CD14-positive monocyte (primary cell): ENCODE data around the gene SUPT20HL2. TPM values are rescaled to one million over a fixed set of nuclear protein-coding genes. Genes with fewer than 3 reads are reported as not detected.
"Not testable (repeated sequence)": the region's sequence is repeated elsewhere in the genome, so short reads cannot be mapped to it uniquely, and the experiment has no call there.

Experiments
- DNase-seq, 3 donors: peaks; one replicate each; pipeline ENCODE4 v3.0.0-alpha.2; 2011 to 2022
- H2AFZ ChIP-seq: 2 replicates; pipeline ENCODE4 v1.6.0; 2012; ENCODE audit warnings: mild to moderate bottlenecking, low read depth, low read length, inconsistent platforms; ENCODE audit not compliant: insufficient read depth, poor library complexity, severe bottlenecking
- H3K27ac ChIP-seq, 2 donors: 1 replicate in 1 of 2; 2 replicates in 1 of 2; pipeline ENCODE4 v1.5.1; 2012 to 2013; ENCODE audit warnings: low read length in 2 of 2, control low read depth in 1 of 2, inconsistent platforms in 1 of 2, low read depth in 1 of 2, mild to moderate bottlenecking in 1 of 2
- H3K27me3 ChIP-seq, 2 donors: one replicate each; pipeline versions ENCODE4 v1.6.0 to v1.6.1; 2011 to 2013; ENCODE audit warnings: low read length in 2 of 2; ENCODE audit not compliant: control insufficient read depth in 2 of 2, insufficient read depth in 2 of 2
- H3K36me3 ChIP-seq, 2 donors: replicated peaks in 1 of 2; 1 replicate in 1 of 2; 2 replicates in 1 of 2; pipeline versions ENCODE4 v1.5.1 to v1.6.1; 2012 to 2013; ENCODE audit warnings: low read length in 2 of 2, control low read depth in 1 of 2, inconsistent platforms in 1 of 2, mild to moderate bottlenecking in 1 of 2; ENCODE audit not compliant: insufficient read depth in 2 of 2, control insufficient read depth in 1 of 2
- H3K4me1 ChIP-seq, 2 donors: 1 replicate in 1 of 2; 2 replicates in 1 of 2; pipeline versions ENCODE4 v1.5.1 to v1.6.1; 2012 to 2013; ENCODE audit warnings: low read length in 2 of 2, control low read depth in 1 of 2, inconsistent platforms in 1 of 2, mild to moderate bottlenecking in 1 of 2, moderate library complexity in 1 of 2; ENCODE audit not compliant: insufficient read depth in 2 of 2, control insufficient read depth in 1 of 2
- H3K4me2 ChIP-seq: replicated peaks from 2 replicates; pipeline ENCODE3; 2012; ENCODE audit warnings: low read length, moderate library complexity, mild to moderate bottlenecking; ENCODE audit not compliant: poor library complexity, severe bottlenecking; ENCODE audit errors: extremely low read depth
- H3K4me3 ChIP-seq, 3 experiments: fragments of 200-600 bp in 1 of 3; sonication (generic) in 1 of 3; replicated peaks in 1 of 3; 1 replicate in 2 of 3; 2 replicates in 1 of 3; pipeline ENCODE4 v1.5.1; 2011 to 2013; ENCODE audit warnings: low read length in 3 of 3, mild to moderate bottlenecking in 3 of 3, control low read depth in 2 of 3, low read depth in 2 of 3, inconsistent platforms in 1 of 3, moderate library complexity in 1 of 3
- H3K79me2 ChIP-seq: 2 replicates; pipeline ENCODE4 v1.6.0; 2012; ENCODE audit warnings: mild to moderate bottlenecking, control low read depth, inconsistent platforms, low read length, moderate library complexity; ENCODE audit not compliant: insufficient read depth
- H3K9ac ChIP-seq: 2 replicates; pipeline ENCODE4 v1.6.0; 2017; ENCODE audit warnings: low read length, mild to moderate bottlenecking; ENCODE audit not compliant: insufficient read depth, poor library complexity, severe bottlenecking
- H3K9me3 ChIP-seq, 2 donors: replicated peaks in 1 of 2; 1 replicate in 1 of 2; 2 replicates in 1 of 2; pipeline versions ENCODE4 v1.5.1 to v1.6.1; 2012 to 2013; ENCODE audit warnings: low read length in 2 of 2, control low read depth in 1 of 2; ENCODE audit not compliant: control insufficient read depth in 1 of 2, insufficient read depth in 1 of 2
- H4K20me1 ChIP-seq: 2 replicates; pipeline ENCODE4 v1.6.0; 2012; ENCODE audit warnings: mild to moderate bottlenecking, low read length, control low read depth, moderate library complexity; ENCODE audit not compliant: insufficient read depth
- H3K27ac Mint-ChIP-seq, 7 donors: one replicate each; pipeline ENCODE4 v1.8.0; 2020; ENCODE audit warnings: mild to moderate bottlenecking in 7 of 7, mixed read lengths in 7 of 7, moderate library complexity in 6 of 7, inconsistent platforms in 2 of 7
- H3K27me3 Mint-ChIP-seq, 3 donors: one replicate each; pipeline ENCODE4 v1.8.0; 2021 to 2022; ENCODE audit warnings: low read depth in 3 of 3, mild to moderate bottlenecking in 3 of 3, mixed read lengths in 3 of 3, moderate library complexity in 3 of 3, inconsistent platforms in 1 of 3
- H3K36me3 Mint-ChIP-seq, 2 donors: one replicate each; pipeline ENCODE4 v1.8.0; 2020; ENCODE audit warnings: mixed read lengths in 2 of 2, inconsistent platforms in 1 of 2, mild to moderate bottlenecking in 1 of 2
- H3K4me1 Mint-ChIP-seq: one replicate; pipeline ENCODE4 v1.8.0; 2020; ENCODE audit warnings: mild to moderate bottlenecking, mixed read lengths
- H3K4me3 Mint-ChIP-seq, 2 donors: one replicate each; pipeline ENCODE4 v1.8.0; 2020; ENCODE audit warnings: mild to moderate bottlenecking in 2 of 2, mixed read lengths in 2 of 2, moderate library complexity in 1 of 2
- H3K9me3 Mint-ChIP-seq, 7 donors: one replicate each; pipeline ENCODE4 v1.8.0; 2020 to 2022; ENCODE audit warnings: mixed read lengths in 7 of 7, mild to moderate bottlenecking in 6 of 7, moderate library complexity in 6 of 7, inconsistent platforms in 2 of 7
- CTCF ChIP-seq: fragments of 200-600 bp; IDR thresholded peaks from one replicate; pipeline ENCODE4 v1.8.0; 2022; ENCODE audit warnings: antibody characterized with exemption, mild to moderate bottlenecking
- WGBS: methylation state at CpG from one replicate; pipeline ENCODE4 v1.1.5; 2013; ENCODE audit warnings: missing lambda C conversion rate; ENCODE audit not compliant: insufficient coverage; 5-methylcytosine and 5-hydroxymethylcytosine counted together
- intact Hi-C, 2 donors: fragments of 100-400 bp; cut with micrococcal nuclease; formaldehyde crosslinking; loops; one replicate each; pipeline versions ENCODE4 v1.15.0 to v1.15.1; 2023
- polyA plus RNA-seq, 3 donors: library from polyadenylated mRNA; depleted of rRNA in 1 of 3; unstranded in 2 of 3; stranded (reverse) in 1 of 3; fragments of 300-500 nt in 2 of 3; fragments of >200 nt in 1 of 3; fragmentation: Illumina TruSeq in 2 of 3; gene quantifications; 1 replicate in 2 of 3; 2 replicates in 1 of 3; pipeline ENCODE4 v1.2.3, GENCODE V29; 2012 to 2021

SUPT20HL2 gene
- polyA plus RNA-seq, 3 donors = not detected

- H3K27ac ChIP-seq, H3K36me3 ChIP-seq, H3K27ac Mint-ChIP-seq, H4K20me1 ChIP-seq, DNase-seq, H3K4me1 ChIP-seq, H3K36me3 Mint-ChIP-seq, H3K9me3 ChIP-seq, H3K27me3 ChIP-seq, H3K4me3 Mint-ChIP-seq, H3K4me3 ChIP-seq, H3K4me2 ChIP-seq, intact Hi-C loops, H3K79me2 ChIP-seq, H3K4me1 Mint-ChIP-seq, H3K9ac ChIP-seq, H2AFZ ChIP-seq: not testable (repeated sequence)
- WGBS = no CpG with 5 or more reads among the region's 6 CpGs
- Mint-ChIP-seq H3K27me3 (peaks cover 0 to 18% (median 2%) of the 10 kb centered on the region in 3 donors), H3K9me3 (peaks cover 0 to 12% (median 3%) of the 10 kb centered on the region in 7 donors)
These were observed 4.1 kb downstream of the SUPT20HL2 start for GRCh38 chrX:24309580-24310374.

GRCh38 chrX:24308803-24309202 lies 5.1 kb downstream of the SUPT20HL2 start:
- H3K27ac Mint-ChIP-seq, H3K4me3 Mint-ChIP-seq, H3K9me3 ChIP-seq, H3K4me1 Mint-ChIP-seq, H2AFZ ChIP-seq, H3K9me3 Mint-ChIP-seq, H3K4me2 ChIP-seq, intact Hi-C loops, H3K4me3 ChIP-seq, H3K9ac ChIP-seq, H3K27me3 ChIP-seq, H3K27ac ChIP-seq, DNase-seq, H3K36me3 Mint-ChIP-seq, H3K36me3 ChIP-seq, H4K20me1 ChIP-seq, H3K79me2 ChIP-seq, H3K4me1 ChIP-seq: not testable (repeated sequence)
- no CpG with 5 or more reads among the region's 4 CpGs for WGBS
- peaks cover 0 to 22% (median 2%) of the 10 kb centered on the region in 3 donors for H3K27me3 Mint-ChIP-seq

GRCh38 chrX:24306440-24306839 lies 7.4 kb downstream of the SUPT20HL2 start:
- WGBS = 27% methylated on average over 3 of the region's 6 CpGs
- Histone ChIP-seq H3K9me3 (no peaks in the 10 kb centered on the region), H3K79me2 (no peaks in the 10 kb centered on the region), H3K9ac (no peak overlapping the region), H2AFZ (no peak overlapping the region), H3K27me3 (peaks cover 0 to 4% of the 10 kb centered on the region in 2 donors), H3K4me1 (no peaks in the 10 kb centered on the region), H3K27ac (no peak overlapping the region), H3K4me3 (no peak overlapping the region), H3K4me2 (no peak overlapping the region), H3K36me3 (no peaks in the 10 kb centered on the region), H4K20me1 (no peaks in the 10 kb centered on the region)
- intact Hi-C loops = no loop called here
- no peak for TF ChIP-seq CTCF
- H3K27me3 Mint-ChIP-seq = peaks cover 2 to 23% (median 3%) of the 10 kb centered on the region in 3 donors
- no peaks in the 10 kb centered on the region for H3K36me3 Mint-ChIP-seq
- no peaks in the 10 kb centered on the region for H3K9me3 Mint-ChIP-seq
- no peak overlapping the region for H3K27ac Mint-ChIP-seq
- DNase-seq = no peak
- peaks cover 1% of the 10 kb centered on the region for H3K4me1 Mint-ChIP-seq
- no peak overlapping the region for H3K4me3 Mint-ChIP-seq
